ENCODE results near the gene ASIC4.

GRCh38 chr2:219510512-219511135 is 3.7 kb upstream of the ASIC4 start:
- TF ChIP-seq REST (IDR thresholded peaks at IDR 0.05; ENCODE audit: unreplicated experiment) = no peak
- no peak for TF ChIP-seq CTCF (conservative IDR thresholded peaks at IDR 0.05; ENCODE audit: low read depth in 2 of 2)
- no peak for TF ChIP-seq NANOG (IDR thresholded peaks at IDR 0.05; ENCODE audit: borderline replicate concordance)
